K562 (cell line): Measurements from ENCODE around the gene GABRR3. TPM values are rescaled to one million over a fixed set of nuclear protein-coding genes. Genes with fewer than 3 reads are reported as not detected.

Experiments used
- BMI1 ChIP-seq: fragments of 150-350 bp; IDR thresholded peaks from 2 replicates; pipeline ENCODE4 v1.6.1; 2014; ENCODE audit warnings: low read length
- CBX3 ChIP-seq, 2 experiments: IDR thresholded peaks; 1 replicate in 1 of 2; 2 replicates in 1 of 2; pipeline ENCODE4 v1.6.1; 2012; ENCODE audit warnings: inconsistent platforms in 2 of 2, low read length in 2 of 2, borderline replicate concordance in 1 of 2, control low read depth in 1 of 2
- E2F4 ChIP-seq: sonication (generic); formaldehyde crosslinking; IDR thresholded peaks from 2 replicates; pipeline ENCODE4 v1.8.0; 2022; ENCODE audit warnings: mild to moderate bottlenecking, low read depth, missing genetic modification reagents
- ETS1 ChIP-seq: conservative IDR thresholded peaks from 2 replicates; pipeline ENCODE4 v1.6.1; 2011; ENCODE audit warnings: low read depth, mild to moderate bottlenecking, low read length; ENCODE audit not compliant: control insufficient read depth
- ETV1 ChIP-seq: fragments of 450-650 bp; conservative IDR thresholded peaks from 2 replicates; pipeline ENCODE4 v1.6.1; 2016; ENCODE audit warnings: missing genetic modification characterization, control low read depth, low read depth, missing compliant biosample characterization
- GTF3C2 ChIP-seq: IDR thresholded peaks from 3 replicates; pipeline ENCODE4 v1.6.1; 2011; ENCODE audit warnings: borderline replicate concordance, mild to moderate bottlenecking, moderate library complexity; ENCODE audit not compliant: insufficient read length; ENCODE audit errors: extremely low read depth
- HOXB6 ChIP-seq: fragments of 250-450 bp; sonication (Bioruptor Pico); IDR thresholded peaks from 2 replicates; pipeline ENCODE4 v1.5.1; 2022; ENCODE audit warnings: mild to moderate bottlenecking, borderline replicate concordance
- IFI16 ChIP-seq: fragments of 250-450 bp; sonication (Bioruptor Pico); IDR thresholded peaks from 2 replicates; pipeline ENCODE4 v2.1.2; 2022; ENCODE audit warnings: mild to moderate bottlenecking, inconsistent platforms
- KAT2B ChIP-seq: IDR thresholded peaks from one replicate; pipeline ENCODE4 v1.6.1; 2012; ENCODE audit warnings: low read depth, mild to moderate bottlenecking, control low read depth, inconsistent platforms, low read length, moderate library complexity
- PHF8 ChIP-seq: fragments of 200-600 bp; sonication (generic); IDR thresholded peaks from 2 replicates; pipeline ENCODE4 v1.6.1; 2012; ENCODE audit warnings: mixed run types, mild to moderate bottlenecking, inconsistent platforms, low read length, moderate library complexity, borderline replicate concordance
- PRMT5 ChIP-seq: sonication (generic); formaldehyde crosslinking; IDR thresholded peaks from 2 replicates; pipeline ENCODE4 v1.5.0; 2020; ENCODE audit warnings: missing genetic modification reagents
- RBM17 ChIP-seq: fragments of 200-400 bp; formaldehyde crosslinking; IDR thresholded peaks from 2 replicates; pipeline ENCODE4 v1.6.1; 2017; ENCODE audit warnings: low read depth, mild to moderate bottlenecking, low read length, borderline replicate concordance
- RBM34 ChIP-seq: fragments of 200-400 bp; formaldehyde crosslinking; IDR thresholded peaks from 2 replicates; pipeline ENCODE4 v1.6.1; 2018; ENCODE audit warnings: low read length, borderline replicate concordance; ENCODE audit not compliant: insufficient read depth
- TEAD4 ChIP-seq, 2 experiments: sonication (generic) in 1 of 2; formaldehyde crosslinking in 1 of 2; IDR thresholded peaks; 2 replicates each; pipeline versions ENCODE4 v1.6.1 to v1.8.0; 2012 to 2022; ENCODE audit warnings: borderline replicate concordance in 1 of 2, inconsistent platforms in 1 of 2, low read length in 1 of 2, mild to moderate bottlenecking in 1 of 2, missing genetic modification reagents in 1 of 2
- YY1 ChIP-seq, 3 experiments: IDR thresholded peaks; 2 replicates each; pipeline ENCODE4 v1.6.1; 2011; ENCODE audit warnings: low read length in 2 of 3, mild to moderate bottlenecking in 2 of 3, moderate library complexity in 2 of 3, borderline replicate concordance in 1 of 3, control low read depth in 1 of 3, low read depth in 1 of 3; ENCODE audit not compliant: insufficient read depth in 3 of 3, insufficient replicate concordance in 2 of 3, control insufficient read depth in 1 of 3, insufficient read length in 1 of 3; ENCODE audit errors: extremely low read depth in 1 of 3
- ZNF143 ChIP-seq: sonication (generic); formaldehyde crosslinking; IDR thresholded peaks from 2 replicates; pipeline ENCODE4 v1.9.0; 2022; ENCODE audit warnings: mild to moderate bottlenecking, missing genetic modification reagents
- polyA plus RNA-seq, 8 experiments: library from polyadenylated mRNA; depleted of rRNA in 4 of 8; stranded (reverse) in 5 of 8; unstranded in 3 of 8; fragments of >200 nt; fragmentation: Nextera tagmentation in 2 of 8; fragmentation: Illumina TruSeq in 1 of 8; extraction: Ambion mirVana in 2 of 8; extraction: Trizol in 1 of 8; gene quantifications; 2 replicates each; pipeline versions ENCODE4 v1.2.1 to v1.2.3, GENCODE V29; 2011 to 2014; ENCODE audit warnings: inconsistent platforms in 1 of 8, missing spikeins in 1 of 8
- total RNA-seq, 7 experiments: library from RNA; depleted of rRNA in 6 of 7; stranded (reverse); fragments of >200 nt in 6 of 7; fragmentation: Illumina TruSeq in 2 of 7; extraction: Trizol in 2 of 7; gene quantifications; 2 replicates each; pipeline versions ENCODE4 v1.2.1 to v1.2.3, GENCODE V29; 2011 to 2021; ENCODE audit warnings: low replicate concordance in 1 of 7
- TF ChIP-seq, protein P1 (sequence below), 2 experiments: fragments of 450-650 bp in 1 of 2; sonication (generic) in 1 of 2; formaldehyde crosslinking; conservative IDR thresholded peaks; 2 replicates each; pipeline versions ENCODE4 v1.4.0 to v1.8.1; 2020 to 2022; ENCODE audit warnings: mild to moderate bottlenecking in 1 of 2, missing genetic modification reagents in 1 of 2

GABRR3 gene
- total and polyA plus RNA-seq, 9 of the 15 experiments (the other 6 are each of a cell fraction or from before 2014, with no cell fraction given), result not detected

GRCh38 chr3:97971679-97972567 lies 63.2 kb downstream of the GABRR3 start, which contains the start of gene RIOX2 (continued):
- TF ChIP-seq ETS1 (no peak; the same call in 1 of the 2 replicates), PRMT5 (CRISPR knock-in tag) (no peak), YY1 (IDR thresholded peaks at IDR 0.05; ENCODE audit: borderline replicate concordance in 1 of 3, control insufficient read depth in 1 of 3, extremely low read depth in 1 of 3, insufficient read depth in 3 of 3, insufficient read length in 1 of 3, insufficient replicate concordance in 2 of 3, low read depth in 1 of 3, low read length in 2 of 3) (peak in 1 of 3 experiments; percentile 53), BMI1 (no peak), RBM34 (no peak), GTF3C2 (no peak), PHF8 (peak; percentile 75; the same call in 1 of the 2 replicates), TEAD4 (IDR thresholded peaks at IDR 0.05; ENCODE audit: low read length) (no peak; the same call in 1 of the 2 replicates), TEAD4 (CRISPR knock-in tag; IDR thresholded peaks at IDR 0.05; ENCODE audit: borderline replicate concordance) (no peak), ETV1 (tag) (no peak), CBX3 (IDR thresholded peaks at IDR 0.05; ENCODE audit: borderline replicate concordance in 1 of 2, low read length in 2 of 2) (no peak), RBM17 (no peak), ZNF143 (CRISPR knock-in tag) (no peak), HOXB6 (CRISPR knock-in tag) (no peak), E2F4 (CRISPR knock-in tag) (no peak), IFI16 (CRISPR knock-in tag) (no peak), KAT2B (no peak)
- TF ChIP-seq, protein P1, sequence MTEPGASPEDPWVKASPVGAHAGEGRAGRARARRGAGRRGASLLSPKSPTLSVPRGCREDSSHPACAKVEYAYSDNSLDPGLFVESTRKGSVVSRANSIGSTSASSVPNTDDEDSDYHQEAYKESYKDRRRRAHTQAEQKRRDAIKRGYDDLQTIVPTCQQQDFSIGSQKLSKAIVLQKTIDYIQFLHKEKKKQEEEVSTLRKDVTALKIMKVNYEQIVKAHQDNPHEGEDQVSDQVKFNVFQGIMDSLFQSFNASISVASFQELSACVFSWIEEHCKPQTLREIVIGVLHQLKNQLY (CRISPR knock-in tag; conservative IDR thresholded peaks at IDR 0.05), result no peak
